Panc1 (cell line): Measurements from ENCODE around the gene CES4A.

Experiments used
- CTCF ChIP-seq: fragments of 450-650 bp; IDR thresholded peaks from 2 replicates; pipeline ENCODE4 v1.5.1; 2017; ENCODE audit warnings: mild to moderate bottlenecking
- POLR2AphosphoS5 ChIP-seq: IDR thresholded peaks from 2 replicates; pipeline ENCODE4 v1.6.1; 2012; ENCODE audit warnings: mild to moderate bottlenecking, low read depth, low read length, moderate library complexity
- REST ChIP-seq, 2 experiments: IDR thresholded peaks; 2 replicates each; pipeline ENCODE4 v1.6.1; 2011 to 2012; ENCODE audit warnings: low read depth in 2 of 2, control low read depth in 1 of 2, low read length in 1 of 2, mild to moderate bottlenecking in 1 of 2, moderate library complexity in 1 of 2; ENCODE audit not compliant: insufficient read depth in 1 of 2
- SIN3A ChIP-seq: IDR thresholded peaks from 2 replicates; pipeline ENCODE4 v1.6.1; 2012; ENCODE audit warnings: low read depth, mild to moderate bottlenecking, low read length, moderate library complexity, borderline replicate concordance; ENCODE audit not compliant: insufficient read depth

GRCh38 chr16:66975302-66975893, 13.0 kb upstream of the CES4A start:
- no peak for TF ChIP-seq CTCF
- no peak for TF ChIP-seq SIN3A
- no peak for TF ChIP-seq REST (IDR thresholded peaks at IDR 0.05; ENCODE audit: insufficient read depth in 1 of 2, low read depth in 2 of 2, low read length in 1 of 2)
- no peak for TF ChIP-seq POLR2AphosphoS5
